Astrocyte (in vitro differentiated cells and primary cell): ENCODE measurements around the gene MET. TPM values are rescaled to one million over a fixed set of nuclear protein-coding genes. Genes with fewer than 3 reads are reported as not detected.

Experiments used
- DNase-seq: peaks from one replicate; pipeline ENCODE4 v3.0.0-alpha.2; 2010; ENCODE audit warnings: low read depth
- FAIRE-seq: peaks from 2 replicates; lab custom pipeline; 2011; peaks lifted over from hg19 to GRCh38; lab: Jason Lieb, UNC
- H2AFZ ChIP-seq: 2 replicates; pipeline ENCODE4 v1.6.0; 2012; ENCODE audit warnings: low read depth, low read length, inconsistent platforms
- H3K27ac ChIP-seq: 2 replicates; pipeline ENCODE4 v1.5.1; 2011; ENCODE audit warnings: low read depth, low read length, inconsistent platforms
- H3K27me3 ChIP-seq: 2 replicates; pipeline ENCODE4 v1.6.0; 2011; ENCODE audit warnings: low read length, inconsistent platforms; ENCODE audit not compliant: insufficient read depth
- H3K36me3 ChIP-seq: 2 replicates; pipeline ENCODE4 v1.5.1; 2011; ENCODE audit warnings: low read length, inconsistent platforms; ENCODE audit not compliant: insufficient read depth
- H3K4me1 ChIP-seq: 2 replicates; pipeline ENCODE4 v1.5.1; 2011; ENCODE audit warnings: low read length, inconsistent platforms; ENCODE audit not compliant: insufficient read depth
- H3K4me2 ChIP-seq: 2 replicates; pipeline ENCODE4 v1.6.0; 2012; ENCODE audit warnings: low read length, inconsistent platforms
- H3K4me3 ChIP-seq: 2 replicates; pipeline ENCODE4 v1.5.1; 2011; ENCODE audit warnings: low read depth, mild to moderate bottlenecking, low read length, inconsistent platforms; ENCODE audit not compliant: insufficient read depth
- H3K79me2 ChIP-seq: 2 replicates; pipeline ENCODE4 v1.6.0; 2012; ENCODE audit warnings: mild to moderate bottlenecking, low read length, inconsistent platforms; ENCODE audit not compliant: insufficient read depth
- H3K9ac ChIP-seq: 2 replicates; pipeline ENCODE4 v1.6.0; 2012; ENCODE audit warnings: mild to moderate bottlenecking, low read length, inconsistent platforms
- H3K9me3 ChIP-seq: 2 replicates; pipeline ENCODE4 v1.5.1; 2012; ENCODE audit warnings: low read depth, mild to moderate bottlenecking, low read length, inconsistent platforms; ENCODE audit not compliant: insufficient read depth
- H4K20me1 ChIP-seq: 2 replicates; pipeline ENCODE4 v1.6.0; 2012; ENCODE audit warnings: low read length, inconsistent platforms; ENCODE audit not compliant: insufficient read depth
- H3K27ac Mint-ChIP-seq: one replicate; pipeline ENCODE4 v1.8.0; 2021; ENCODE audit warnings: mild to moderate bottlenecking, mixed read lengths; ENCODE audit not compliant: unreplicated experiment
- H3K27me3 Mint-ChIP-seq: one replicate; pipeline ENCODE4 v1.8.0; 2021; ENCODE audit warnings: low read depth, mixed read lengths; ENCODE audit not compliant: unreplicated experiment
- H3K36me3 Mint-ChIP-seq: one replicate; pipeline ENCODE4 v1.8.0; 2021; ENCODE audit warnings: low read depth, mixed read lengths; ENCODE audit not compliant: unreplicated experiment
- H3K4me1 Mint-ChIP-seq: one replicate; pipeline ENCODE4 v1.8.0; 2021; ENCODE audit warnings: low read depth, mixed read lengths; ENCODE audit not compliant: unreplicated experiment
- H3K4me3 Mint-ChIP-seq: one replicate; pipeline ENCODE4 v1.8.0; 2021; ENCODE audit warnings: mild to moderate bottlenecking, moderate library complexity, mixed read lengths; ENCODE audit not compliant: unreplicated experiment
- H3K9me3 Mint-ChIP-seq: one replicate; pipeline ENCODE4 v1.8.0; 2021; ENCODE audit warnings: mild to moderate bottlenecking, mixed read lengths; ENCODE audit not compliant: unreplicated experiment
- CTCF ChIP-seq: IDR thresholded peaks from 2 replicates; pipeline ENCODE4 v1.5.1; 2011; ENCODE audit warnings: low read depth, mild to moderate bottlenecking, inconsistent platforms, low read length, moderate library complexity; ENCODE audit not compliant: insufficient read depth
- EZH2 ChIP-seq: IDR thresholded peaks from 2 replicates; pipeline ENCODE4 v1.6.1; 2012; ENCODE audit warnings: mild to moderate bottlenecking, low read length, inconsistent platforms; ENCODE audit not compliant: insufficient read depth
- total RNA-seq: library from RNA; stranded (reverse); gene quantifications from 2 replicates; pipeline ENCODE4 v1.2.1, GENCODE V29; 2021

Gene MET
- total RNA-seq, 1 donor from 2014 or later: 8.2 TPM

GRCh38 chr7:116738378-116738777, 66.4 kb downstream of the MET start:
- H3K9ac ChIP-seq: no peak overlapping the region
- no peaks in the 10 kb centered on the region for H3K27me3 Mint-ChIP-seq
- H3K4me3 ChIP-seq: no peak overlapping the region
- TF ChIP-seq CTCF (no peak), EZH2 (no peak)
- H3K4me1 Mint-ChIP-seq: peaks cover 11% of the 10 kb centered on the region
- H2AFZ ChIP-seq: no peak overlapping the region
- H4K20me1 ChIP-seq: no peaks in the 10 kb centered on the region
- DNase-seq (no peak), FAIRE-seq (no peak)
- H3K9me3 Mint-ChIP-seq: peaks cover 2% of the 10 kb centered on the region
- no peaks in the 10 kb centered on the region for H3K36me3 Mint-ChIP-seq
- H3K9me3 ChIP-seq: no peaks in the 10 kb centered on the region
- peaks cover 12% of the 10 kb centered on the region for H3K4me1 ChIP-seq
- H3K27me3 ChIP-seq: no peaks in the 10 kb centered on the region
- H3K4me3 Mint-ChIP-seq: no peak overlapping the region
- no peak overlapping the region for H3K27ac Mint-ChIP-seq
- peaks cover 6% of the 10 kb centered on the region for H3K36me3 ChIP-seq
- H3K27ac ChIP-seq: no peak overlapping the region
- H3K79me2 ChIP-seq: no peaks in the 10 kb centered on the region
- no peak overlapping the region for H3K4me2 ChIP-seq

- Histone ChIP-seq H3K4me2 (no peak overlapping the region), H3K79me2 (no peaks in the 10 kb centered on the region), H3K27ac (no peak overlapping the region), H3K27me3 (no peaks in the 10 kb centered on the region), H3K9ac (no peak overlapping the region), H4K20me1 (no peaks in the 10 kb centered on the region), H3K9me3 (no peaks in the 10 kb centered on the region), H2AFZ (no peak overlapping the region), H3K4me1 (peaks cover 12% of the 10 kb centered on the region), H3K36me3 (peaks cover 6% of the 10 kb centered on the region), H3K4me3 (no peak overlapping the region)
- Mint-ChIP-seq H3K36me3 (no peaks in the 10 kb centered on the region), H3K4me1 (peaks cover 11% of the 10 kb centered on the region), H3K27me3 (no peaks in the 10 kb centered on the region), H3K9me3 (peaks cover 2% of the 10 kb centered on the region), H3K27ac (no peak overlapping the region), H3K4me3 (no peak overlapping the region)
- no peak for DNase-seq
- FAIRE-seq: no peak
- no peak for TF ChIP-seq EZH2
- no peak for TF ChIP-seq CTCF
Observed at GRCh38 chr7:116739307-116739706, 67.3 kb downstream of the MET start.

- peaks cover 1% of the 10 kb centered on the region for H3K36me3 Mint-ChIP-seq
Observed at GRCh38 chr7:116740231-116740630, 68.2 kb downstream of the MET start.

More at GRCh38 chr7:116740231-116740630, 68.2 kb downstream of the MET start:
- no peak for TF ChIP-seq CTCF
- no peak for TF ChIP-seq EZH2
- H3K4me1 Mint-ChIP-seq: peaks cover 11% of the 10 kb centered on the region
- H3K9ac ChIP-seq: no peak overlapping the region
- H3K9me3 Mint-ChIP-seq: peaks cover 4% of the 10 kb centered on the region
- H3K27ac ChIP-seq: no peak overlapping the region
- no peaks in the 10 kb centered on the region for H3K27me3 ChIP-seq
- no peak for DNase-seq
- no peak for FAIRE-seq
- peaks cover 6% of the 10 kb centered on the region for H3K36me3 ChIP-seq
- no peaks in the 10 kb centered on the region for H3K9me3 ChIP-seq
- H3K4me1 ChIP-seq: peaks cover 12% of the 10 kb centered on the region
- no peak overlapping the region for H3K27ac Mint-ChIP-seq
- H3K4me3 ChIP-seq: no peak overlapping the region
- no peak overlapping the region for H2AFZ ChIP-seq
- no peaks in the 10 kb centered on the region for H4K20me1 ChIP-seq
- H3K27me3 Mint-ChIP-seq: no peaks in the 10 kb centered on the region
- H3K79me2 ChIP-seq: no peaks in the 10 kb centered on the region
- no peak overlapping the region for H3K4me2 ChIP-seq
- no peak overlapping the region for H3K4me3 Mint-ChIP-seq
